ENCODE results near the gene MAPK8IP2.

MAPK8IP2 gene

GRCh38 chr22:50600538-50600937, at the start of gene MAPK8IP2:
Gene MAPK8IP2, plus strand, starts transcription at chr22:50600793. Its CDS starts 26 bp downstream, at chr22:50600819.
- H3K27me3 ChIP-seq (ENCODE audit: control insufficient read depth, insufficient read depth, low read length) = peaks cover 27% of the 10 kb centered on the region
- H3K36me3 ChIP-seq (ENCODE audit: control insufficient read depth, insufficient read depth, low read length) = no peaks in the 10 kb centered on the region
- no peaks in the 10 kb centered on the region for H3K4me1 ChIP-seq (ENCODE audit: control insufficient read depth, insufficient read depth, low read length)
- H3K4me3 ChIP-seq (ENCODE audit: low read length) = peak within 1 kb of the TSS; percentile 2
- H3K9ac ChIP-seq (ENCODE audit: low read length) = no peak within 1 kb of the TSS
- H3K27ac ChIP-seq (ENCODE audit: low read depth, low read length) = no peak within 1 kb of the TSS

DNA sequence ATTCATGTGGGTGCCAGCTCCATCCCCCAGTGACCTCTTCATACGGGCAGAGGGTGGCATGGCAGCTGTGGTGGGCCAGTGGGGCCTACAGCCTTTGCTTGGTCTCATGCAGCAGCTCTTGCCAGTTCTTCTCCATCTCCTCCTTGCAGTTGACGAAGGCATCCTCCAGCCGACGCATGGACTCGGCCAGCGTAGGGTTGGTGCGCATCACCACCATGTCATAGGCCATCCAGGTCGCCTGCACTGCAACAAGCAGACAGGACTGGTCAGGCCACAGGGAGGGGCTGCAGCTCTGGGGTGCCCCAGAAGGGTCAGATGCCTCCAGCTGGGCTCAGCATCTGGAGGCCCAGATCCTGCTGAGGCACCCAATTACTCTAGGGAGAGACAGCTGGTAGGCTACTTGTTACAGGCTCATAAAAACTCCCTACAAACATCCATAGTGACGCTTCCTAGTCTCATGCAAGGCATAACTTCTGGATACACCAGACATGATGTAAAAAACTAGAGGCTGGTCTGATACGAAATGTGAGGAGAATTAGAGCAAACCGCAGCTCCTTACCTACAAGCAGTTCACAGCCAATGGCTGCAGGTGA, 49.3 kb upstream of the MAPK8IP2 start:
- H3K27me3 ChIP-seq (ENCODE audit: control insufficient read depth, insufficient read depth, low read length) = peaks cover 12% of the 10 kb centered on the region
- no peak overlapping the region for H3K9ac ChIP-seq (ENCODE audit: low read length)
- H3K27ac ChIP-seq (ENCODE audit: low read depth, low read length) = no peak overlapping the region
- H3K4me1 ChIP-seq (ENCODE audit: control insufficient read depth, insufficient read depth, low read length) = no peaks in the 10 kb centered on the region
- H3K36me3 ChIP-seq (ENCODE audit: control insufficient read depth, insufficient read depth, low read length) = no peaks in the 10 kb centered on the region
- no peak overlapping the region for H3K4me3 ChIP-seq (ENCODE audit: low read length)

DNA sequence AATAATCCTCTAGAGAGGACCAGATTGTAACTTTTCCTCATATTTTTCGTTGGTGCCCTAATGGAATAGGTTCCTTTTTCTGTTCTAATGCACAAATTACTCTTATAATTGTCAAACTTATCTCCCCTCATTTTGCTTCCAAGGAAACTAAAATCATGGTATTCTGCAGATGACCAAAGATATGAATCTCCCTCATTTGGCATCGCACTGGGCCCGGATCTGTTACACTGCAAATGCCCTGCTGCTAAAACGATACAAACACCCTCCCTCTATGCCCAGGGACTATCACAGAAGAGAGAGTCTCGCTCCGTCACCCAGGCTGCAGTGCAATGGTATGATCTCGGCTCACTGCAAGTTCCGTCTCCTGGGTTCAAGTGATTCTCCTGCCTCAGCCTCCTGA, 47.3 kb upstream of the MAPK8IP2 start:
- Histone ChIP-seq H3K27me3 (ENCODE audit: control insufficient read depth, insufficient read depth, low read length) (peaks cover 9% of the 10 kb centered on the region), H3K4me1 (ENCODE audit: control insufficient read depth, insufficient read depth, low read length) (no peaks in the 10 kb centered on the region), H3K36me3 (ENCODE audit: control insufficient read depth, insufficient read depth, low read length) (no peaks in the 10 kb centered on the region), H3K4me3 (ENCODE audit: low read length) (no peak overlapping the region), H3K9ac (ENCODE audit: low read length) (no peak overlapping the region), H3K27ac (ENCODE audit: low read depth, low read length) (no peak overlapping the region)

GRCh38 chr22:50556703-50557102, 43.9 kb upstream of the MAPK8IP2 start:
- no peaks in the 10 kb centered on the region for H3K4me1 ChIP-seq (ENCODE audit: control insufficient read depth, insufficient read depth, low read length)
- no peaks in the 10 kb centered on the region for H3K27me3 ChIP-seq (ENCODE audit: control insufficient read depth, insufficient read depth, low read length)
- H3K4me3 ChIP-seq (ENCODE audit: low read length) = no peak overlapping the region
- H3K9ac ChIP-seq (ENCODE audit: low read length) = no peak overlapping the region
- no peaks in the 10 kb centered on the region for H3K36me3 ChIP-seq (ENCODE audit: control insufficient read depth, insufficient read depth, low read length)
- no peak overlapping the region for H3K27ac ChIP-seq (ENCODE audit: low read depth, low read length)

GRCh38 chr22:50560034-50560433, 40.6 kb upstream of the MAPK8IP2 start:
- H3K9ac ChIP-seq (ENCODE audit: low read length) = no peak overlapping the region
- H3K27me3 ChIP-seq (ENCODE audit: control insufficient read depth, insufficient read depth, low read length) = no peaks in the 10 kb centered on the region
- no peaks in the 10 kb centered on the region for H3K36me3 ChIP-seq (ENCODE audit: control insufficient read depth, insufficient read depth, low read length)
- H3K4me1 ChIP-seq (ENCODE audit: control insufficient read depth, insufficient read depth, low read length) = no peaks in the 10 kb centered on the region
- H3K27ac ChIP-seq (ENCODE audit: low read depth, low read length) = no peak overlapping the region
- H3K4me3 ChIP-seq (ENCODE audit: low read length) = no peak overlapping the region

DNA sequence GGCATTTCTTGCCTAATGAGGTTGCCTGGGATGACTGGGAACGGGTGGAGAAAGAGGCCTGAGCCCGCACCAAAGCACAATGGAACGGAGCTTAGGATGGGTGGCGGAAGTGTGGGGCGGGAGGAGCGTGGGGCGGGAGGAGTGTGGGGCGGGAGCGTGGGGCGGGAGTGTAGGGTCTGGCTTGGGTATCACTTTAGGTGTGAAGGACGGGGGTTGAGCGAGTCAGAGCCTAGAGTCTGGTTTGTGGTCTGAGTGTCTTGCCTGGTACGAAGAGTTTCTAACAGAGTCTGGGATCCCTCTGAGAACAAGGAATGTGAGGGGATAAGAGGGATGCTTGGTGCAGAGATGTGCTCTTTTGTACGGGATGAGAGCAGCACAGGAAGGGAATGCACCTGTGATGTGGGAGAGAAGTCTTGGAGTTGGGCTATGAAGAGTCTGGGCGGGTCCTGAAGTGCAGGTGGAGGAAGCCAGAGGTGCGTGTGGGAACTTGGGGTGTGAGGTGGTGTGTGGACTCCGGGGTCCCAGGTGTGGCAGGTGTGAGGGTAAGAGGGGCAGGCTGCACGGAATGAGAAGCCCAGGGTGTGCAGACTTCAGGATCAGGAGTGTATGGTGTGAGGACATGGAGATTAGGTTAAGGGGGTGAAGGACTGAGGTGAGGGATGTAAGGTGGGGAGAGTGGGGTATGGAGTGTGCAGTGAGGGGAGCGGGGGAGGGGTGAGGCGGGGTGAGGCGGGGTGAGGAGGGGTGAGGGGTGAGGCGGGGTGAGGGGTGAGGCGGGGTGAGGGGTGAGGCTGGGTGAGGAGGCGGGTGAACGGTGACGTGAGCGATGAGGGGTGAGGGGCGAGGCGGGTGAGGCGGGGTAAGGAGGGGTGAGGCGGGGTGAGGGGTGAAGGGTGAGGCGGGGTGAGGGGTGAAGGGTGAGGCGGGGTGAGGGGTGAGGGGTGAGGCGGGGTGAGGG, 38.9 kb upstream of the MAPK8IP2 start:
- H3K27ac ChIP-seq (ENCODE audit: low read depth, low read length) = no peak overlapping the region
- H3K9ac ChIP-seq (ENCODE audit: low read length) = no peak overlapping the region
- H3K36me3 ChIP-seq (ENCODE audit: control insufficient read depth, insufficient read depth, low read length) = no peaks in the 10 kb centered on the region
- no peaks in the 10 kb centered on the region for H3K4me1 ChIP-seq (ENCODE audit: control insufficient read depth, insufficient read depth, low read length)
- no peak overlapping the region for H3K4me3 ChIP-seq (ENCODE audit: low read length)
- H3K27me3 ChIP-seq (ENCODE audit: control insufficient read depth, insufficient read depth, low read length) = no peaks in the 10 kb centered on the region

- Histone ChIP-seq H3K36me3 (ENCODE audit: control insufficient read depth, insufficient read depth, low read length) (no peaks in the 10 kb centered on the region), H3K27me3 (ENCODE audit: control insufficient read depth, insufficient read depth, low read length) (no peaks in the 10 kb centered on the region), H3K4me3 (ENCODE audit: low read length) (peak within 1 kb of the TSS; percentile 70), H3K27ac (ENCODE audit: low read depth, low read length) (no peak within 1 kb of the TSS), H3K9ac (ENCODE audit: low read length) (peak within 1 kb of the TSS; percentile 60), H3K4me1 (ENCODE audit: control insufficient read depth, insufficient read depth, low read length) (no peaks in the 10 kb centered on the region)
Measured at GRCh38 chr22:50562523-50563412, 37.8 kb upstream of the MAPK8IP2 start, which contains the start of gene SYCE3. Gene SYCE3, minus strand, starts transcription at chr22:50562919. Its CDS starts 6,514 bp downstream, at chr22:50556405.

DNA sequence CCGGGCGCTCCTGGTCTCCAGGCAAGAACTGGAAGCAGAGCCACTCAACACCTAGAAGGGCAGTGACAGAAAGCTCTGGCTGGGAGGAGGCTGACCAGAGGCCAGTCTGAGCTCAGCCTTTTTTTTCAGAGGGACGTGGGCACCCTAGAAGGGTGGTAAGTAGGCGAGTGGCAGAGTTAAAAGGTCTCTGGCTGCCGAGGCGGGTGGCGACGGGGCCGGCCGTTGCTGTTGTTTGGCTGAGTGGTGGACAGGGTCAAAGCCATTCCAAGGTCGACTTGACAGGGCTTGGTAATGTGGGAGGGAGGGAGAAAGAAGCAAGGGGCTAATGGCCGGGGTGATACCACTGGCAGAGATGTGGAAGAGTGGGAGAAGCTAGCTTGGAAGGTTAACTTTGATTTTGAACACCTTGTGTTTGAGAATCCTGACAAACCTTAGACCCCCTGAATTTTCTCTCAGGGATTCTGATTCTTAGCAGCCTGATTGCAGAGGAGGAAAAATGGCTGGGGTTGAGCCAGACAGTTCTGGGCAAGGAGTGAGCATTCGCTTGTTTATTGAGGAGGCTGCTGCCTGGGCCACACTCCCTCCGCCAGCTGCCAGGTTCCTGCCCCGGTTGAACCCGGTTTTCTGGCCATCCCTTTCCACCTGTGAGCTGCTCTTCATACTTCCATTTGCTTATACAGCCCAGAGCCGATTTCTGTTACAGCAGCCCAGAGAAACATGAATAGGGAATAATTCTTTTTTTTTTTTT, 37.0 kb upstream of the MAPK8IP2 start:
- Histone ChIP-seq H3K4me1 (ENCODE audit: control insufficient read depth, insufficient read depth, low read length) (no peaks in the 10 kb centered on the region), H3K4me3 (ENCODE audit: low read length) (peak overlapping the region; percentile 70), H3K9ac (ENCODE audit: low read length) (peak overlapping the region; percentile 60), H3K36me3 (ENCODE audit: control insufficient read depth, insufficient read depth, low read length) (no peaks in the 10 kb centered on the region), H3K27me3 (ENCODE audit: control insufficient read depth, insufficient read depth, low read length) (no peaks in the 10 kb centered on the region), H3K27ac (ENCODE audit: low read depth, low read length) (no peak overlapping the region)

GRCh38 chr22:50564289-50564688, 36.3 kb upstream of the MAPK8IP2 start:
- Histone ChIP-seq H3K4me1 (ENCODE audit: control insufficient read depth, insufficient read depth, low read length) (no peaks in the 10 kb centered on the region), H3K27ac (ENCODE audit: low read depth, low read length) (no peak overlapping the region), H3K4me3 (ENCODE audit: low read length) (no peak overlapping the region), H3K27me3 (ENCODE audit: control insufficient read depth, insufficient read depth, low read length) (no peaks in the 10 kb centered on the region), H3K9ac (ENCODE audit: low read length) (no peak overlapping the region), H3K36me3 (ENCODE audit: control insufficient read depth, insufficient read depth, low read length) (peaks cover 3% of the 10 kb centered on the region)

DNA sequence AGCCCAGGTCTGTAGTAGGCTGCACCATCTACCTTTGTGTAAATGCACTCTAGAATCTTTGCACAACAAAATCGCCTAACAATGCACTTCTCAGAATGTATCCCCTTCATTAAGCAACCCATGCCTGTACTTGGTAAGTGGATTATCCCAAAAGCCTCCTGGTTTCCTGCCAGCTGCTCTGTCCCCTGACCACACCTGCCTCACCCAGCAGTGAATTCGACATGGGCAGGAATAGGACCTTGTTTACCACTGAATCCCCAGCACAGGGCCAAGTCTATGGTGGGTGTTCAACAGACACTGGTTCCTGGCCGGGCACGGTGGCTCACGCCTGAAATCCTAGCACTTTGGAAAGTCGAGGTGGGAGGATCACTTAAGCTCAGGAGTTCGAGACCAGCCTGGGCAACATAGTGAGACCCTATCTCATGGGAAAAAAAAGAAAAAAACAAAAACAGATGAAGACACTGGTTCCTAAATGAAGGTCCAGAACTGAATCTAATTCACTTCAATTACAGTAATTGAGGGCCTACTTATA, 32.8 kb upstream of the MAPK8IP2 start:
- H3K27ac ChIP-seq (ENCODE audit: low read depth, low read length) = no peak overlapping the region
- H3K4me1 ChIP-seq (ENCODE audit: control insufficient read depth, insufficient read depth, low read length) = no peaks in the 10 kb centered on the region
- H3K9ac ChIP-seq (ENCODE audit: low read length) = no peak overlapping the region
- peaks cover 9% of the 10 kb centered on the region for H3K36me3 ChIP-seq (ENCODE audit: control insufficient read depth, insufficient read depth, low read length)
- no peak overlapping the region for H3K4me3 ChIP-seq (ENCODE audit: low read length)
- H3K27me3 ChIP-seq (ENCODE audit: control insufficient read depth, insufficient read depth, low read length) = no peaks in the 10 kb centered on the region

- no peaks in the 10 kb centered on the region for H3K27me3 ChIP-seq (ENCODE audit: control insufficient read depth, insufficient read depth, low read length)
- no peaks in the 10 kb centered on the region for H3K4me1 ChIP-seq (ENCODE audit: control insufficient read depth, insufficient read depth, low read length)
- peaks cover 9% of the 10 kb centered on the region for H3K36me3 ChIP-seq (ENCODE audit: control insufficient read depth, insufficient read depth, low read length)
- H3K4me3 ChIP-seq (ENCODE audit: low read length) = no peak overlapping the region
- H3K27ac ChIP-seq (ENCODE audit: low read depth, low read length) = no peak overlapping the region
- H3K9ac ChIP-seq (ENCODE audit: low read length) = no peak overlapping the region
Measured at GRCh38 chr22:50568626-50569025, 32.0 kb upstream of the MAPK8IP2 start.

All from rectal smooth muscle tissue (tissue), 1 donor.